ENCODE results near the gene LDB2.

The LDB2 gene

GRCh38 chr4:16713696-16714095 is 184.7 kb downstream of the LDB2 start:
- no peak for TF ChIP-seq CTCF (IDR thresholded peaks at IDR 0.05)

- no peak for TF ChIP-seq CTCF (IDR thresholded peaks at IDR 0.05)
These were observed 185.2 kb downstream of the LDB2 start for GRCh38 chr4:16713271-16713670.

- TF ChIP-seq CTCF (IDR thresholded peaks at IDR 0.05) = no peak
These were observed 188.2 kb downstream of the LDB2 start for GRCh38 chr4:16710198-16710597.

- TF ChIP-seq CTCF (IDR thresholded peaks at IDR 0.05) = no peak
These were observed 190.6 kb downstream of the LDB2 start for GRCh38 chr4:16707874-16708273.

- TF ChIP-seq CTCF (IDR thresholded peaks at IDR 0.05) = no peak
These were observed 192.2 kb downstream of the LDB2 start for GRCh38 chr4:16706251-16706650.

GRCh38 chr4:16705341-16705740 is 193.1 kb downstream of the LDB2 start:
- no peak for TF ChIP-seq CTCF (IDR thresholded peaks at IDR 0.05)

GRCh38 chr4:16704489-16704888 is 194.0 kb downstream of the LDB2 start:
- no peak for TF ChIP-seq CTCF (IDR thresholded peaks at IDR 0.05)

- TF ChIP-seq CTCF (IDR thresholded peaks at IDR 0.05) = no peak
These were observed 202.5 kb downstream of the LDB2 start for GRCh38 chr4:16695896-16696295.
